Stimulated activated CD8-positive, alpha-beta memory T cell treated with anti-CD3 and anti-CD28 coated beads, Interleukin-4, amount 100 ng/mL, for 48 hours (primary cell): Measurements from ENCODE around the gene TMBIM6.

Experiments used
- DNase-seq: peaks from one replicate; pipeline ENCODE4 v3.0.0-alpha.2; 2020

Gene TMBIM6

DNA sequence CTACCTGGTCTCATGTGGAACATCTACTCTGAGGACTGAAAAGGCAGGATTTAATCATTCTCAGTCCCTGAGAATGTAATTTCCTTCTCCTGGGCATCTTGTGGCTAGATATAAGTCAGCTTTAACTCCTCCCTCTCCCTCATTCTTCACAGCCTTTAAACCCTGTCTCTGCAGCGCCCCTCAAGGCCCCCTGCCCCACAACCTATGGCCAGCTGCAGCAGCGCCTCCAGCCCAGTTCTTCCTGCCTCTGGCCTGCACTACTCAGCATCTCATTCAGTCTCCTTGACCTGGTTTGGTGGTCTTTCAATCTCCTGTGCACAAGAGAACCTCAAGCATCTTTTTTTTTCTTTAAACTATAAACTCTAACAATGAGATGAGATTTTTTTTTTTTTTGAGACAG, 57.6 kb downstream of the TMBIM6 start:
- no peak for DNase-seq

DNA sequence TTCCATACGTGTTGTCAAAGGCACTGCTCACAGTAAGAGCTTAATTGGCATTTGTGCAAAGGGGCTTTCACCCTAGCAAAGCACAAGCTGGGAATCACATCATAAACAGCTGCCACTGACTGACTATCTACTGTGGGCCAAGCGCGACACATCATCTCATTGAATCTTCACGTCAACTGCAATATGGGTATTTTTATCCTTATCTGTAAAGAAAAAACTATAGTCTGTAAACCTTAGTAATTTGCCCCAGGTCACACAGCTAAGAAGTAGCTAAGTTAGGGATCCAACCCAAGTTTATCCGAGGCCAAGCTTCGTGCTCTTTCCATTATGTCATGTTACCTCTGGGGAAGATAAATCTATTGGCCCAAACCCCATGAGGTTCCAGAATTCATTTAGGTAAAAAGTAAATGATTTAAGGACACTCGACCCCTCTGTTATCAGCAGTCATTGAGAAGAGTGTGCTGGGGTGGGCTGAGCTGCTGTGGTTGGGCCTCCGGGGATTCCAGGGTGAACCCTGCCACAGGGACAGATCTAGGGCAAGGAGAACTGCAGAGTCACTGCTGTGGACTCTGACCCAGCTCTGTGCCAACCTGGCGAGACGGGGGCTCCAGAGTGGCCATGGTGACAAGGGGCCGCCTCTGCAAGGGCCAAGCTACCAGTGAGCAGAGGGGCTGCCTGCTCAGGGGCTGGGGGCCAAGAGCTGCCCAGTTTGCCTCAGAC, 59.2 kb downstream of the TMBIM6 start:
- no peak for DNase-seq

DNA sequence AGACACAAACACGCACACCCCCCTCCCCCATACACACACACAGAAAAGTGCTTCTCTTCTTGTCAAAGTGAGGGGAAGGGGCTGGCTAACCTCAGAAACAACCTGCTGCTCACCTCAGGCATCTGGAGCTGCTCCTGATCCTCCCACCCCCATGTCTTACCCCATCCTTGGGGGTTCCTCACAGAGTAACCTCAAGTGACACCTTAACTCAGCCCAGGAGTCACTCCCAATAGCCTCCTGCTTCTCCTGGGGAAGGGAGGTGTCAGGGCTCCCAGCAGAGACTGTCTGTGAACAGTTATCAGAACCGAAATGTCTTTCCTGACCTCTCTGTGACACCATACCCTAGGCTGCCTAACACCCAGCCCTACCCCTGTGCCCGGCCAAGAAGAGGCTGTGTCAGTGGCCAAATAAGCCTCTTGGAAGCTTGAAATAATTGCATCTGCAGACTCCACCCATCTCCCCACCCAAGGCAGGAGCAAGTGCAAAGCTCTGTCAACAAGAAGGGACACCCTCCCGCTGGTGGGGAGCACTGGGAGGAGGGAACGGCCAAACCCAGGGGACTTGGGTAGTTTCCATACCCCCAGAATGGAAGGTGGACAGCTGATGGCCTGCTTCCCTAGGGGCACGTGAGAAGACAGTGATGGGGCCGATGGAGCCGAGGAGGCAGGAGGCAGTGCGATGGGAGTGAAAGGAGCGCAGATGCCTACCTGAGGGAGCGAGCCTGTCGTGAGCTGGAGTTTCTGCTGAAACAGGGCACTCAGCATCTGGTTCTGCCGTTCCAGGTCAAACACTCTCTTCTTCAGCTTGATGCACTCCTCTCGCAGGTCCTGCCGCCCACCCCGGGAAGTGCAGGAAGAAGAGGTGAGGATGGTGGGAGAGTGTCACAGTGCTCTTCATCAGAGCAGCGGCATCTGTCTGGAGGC, 60.0 kb downstream of the TMBIM6 start:
- no peak for DNase-seq

DNA sequence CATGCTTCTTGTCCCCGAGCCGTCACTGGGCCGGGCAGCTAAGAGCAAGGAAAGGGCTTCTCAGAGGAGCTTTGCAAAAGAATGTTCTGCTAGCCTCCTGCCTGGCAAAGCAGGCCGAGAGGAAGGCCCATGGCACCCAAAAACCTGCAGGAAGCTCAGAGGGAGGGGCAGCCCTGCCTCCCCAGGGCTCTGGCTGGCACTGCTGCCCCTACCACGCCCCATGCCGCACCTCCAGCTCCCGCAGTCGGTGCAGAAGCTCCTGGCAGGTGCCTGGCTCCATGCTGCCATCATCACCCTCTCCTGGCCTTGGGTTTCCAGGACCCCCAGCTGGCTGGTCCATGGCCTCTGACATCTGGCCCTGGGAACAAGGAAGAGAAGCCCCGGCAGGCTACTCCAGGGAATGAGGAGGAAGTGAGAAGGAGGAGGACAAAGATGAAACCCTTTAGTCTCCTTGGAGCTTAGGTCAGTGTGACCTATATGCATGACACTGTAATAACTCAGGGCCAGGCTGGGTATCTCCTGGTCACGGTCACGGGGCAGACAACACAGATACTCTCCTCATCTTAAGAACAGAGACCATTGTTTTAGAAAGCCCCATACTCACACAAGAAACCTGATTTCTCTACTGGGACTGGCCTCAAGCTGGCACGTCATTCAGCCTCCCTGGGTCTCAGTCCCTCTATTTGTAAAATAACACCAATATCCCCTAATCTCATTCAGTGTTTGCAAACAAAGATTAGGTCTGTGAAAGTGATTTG, 62.5 kb downstream of the TMBIM6 start:
- no peak for DNase-seq

DNA sequence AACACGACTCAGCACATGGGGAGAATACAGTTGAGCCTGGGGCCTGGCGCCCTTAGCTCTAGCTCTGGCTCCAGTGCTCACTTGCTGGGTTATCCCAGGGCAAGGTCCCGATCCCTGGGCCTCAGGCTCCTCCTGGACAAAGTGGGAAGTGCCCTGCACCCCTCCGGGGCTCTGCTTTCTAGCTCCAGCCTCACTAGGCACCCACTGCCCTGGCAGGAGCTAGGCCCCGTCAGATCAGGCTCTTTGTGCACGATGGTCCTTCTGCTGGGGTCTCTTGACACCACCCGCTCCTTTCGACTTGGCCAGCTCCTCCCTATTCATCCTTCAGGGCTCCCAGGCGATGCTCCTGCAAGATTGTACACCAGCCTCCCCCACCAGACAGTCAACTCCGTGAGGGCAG, 63.5 kb downstream of the TMBIM6 start:
- no peak for DNase-seq

DNA sequence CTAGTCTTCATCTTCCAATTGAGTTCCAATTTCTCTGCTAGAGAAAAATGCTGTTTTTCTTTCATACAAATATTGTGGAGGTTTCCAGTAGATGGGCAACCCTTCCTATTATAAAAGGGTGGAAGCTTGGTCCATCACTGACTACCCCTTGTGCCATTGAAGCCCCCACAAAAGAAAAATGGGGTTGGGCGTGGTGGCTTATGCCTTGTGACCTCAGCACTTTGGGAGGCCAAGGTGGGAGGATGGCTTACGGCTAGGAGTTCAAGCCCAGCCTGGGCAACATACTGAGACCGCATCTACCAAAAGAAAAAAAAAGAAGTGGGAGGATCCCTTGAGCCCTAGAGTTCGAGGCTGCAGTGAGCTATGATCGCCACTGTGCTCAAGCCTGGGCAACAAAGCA, 64.1 kb downstream of the TMBIM6 start:
- no peak for DNase-seq

DNA sequence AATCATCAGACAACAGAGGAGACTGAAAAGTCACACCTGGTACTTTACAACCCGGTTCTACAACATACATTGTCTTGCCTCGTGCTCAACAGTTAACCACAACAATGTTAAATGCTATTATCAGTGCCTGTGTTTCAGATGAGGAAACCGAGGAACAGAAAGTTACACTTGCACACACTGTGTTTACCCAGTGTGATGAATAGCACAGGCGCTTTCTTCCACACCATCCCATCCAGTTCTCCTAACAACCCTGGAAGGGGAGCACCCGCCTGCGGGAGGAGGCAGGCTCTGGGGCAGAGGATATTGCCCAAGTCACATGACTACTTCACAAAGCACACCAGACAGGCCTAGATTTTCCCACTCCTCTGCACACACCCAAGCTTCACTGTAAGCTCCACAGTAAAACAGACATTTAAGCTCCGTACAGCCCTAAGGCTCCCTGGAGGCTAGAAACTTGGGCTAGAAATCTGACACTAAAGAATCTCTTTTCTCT, 65.0 kb downstream of the TMBIM6 start:
- no peak for DNase-seq

DNA sequence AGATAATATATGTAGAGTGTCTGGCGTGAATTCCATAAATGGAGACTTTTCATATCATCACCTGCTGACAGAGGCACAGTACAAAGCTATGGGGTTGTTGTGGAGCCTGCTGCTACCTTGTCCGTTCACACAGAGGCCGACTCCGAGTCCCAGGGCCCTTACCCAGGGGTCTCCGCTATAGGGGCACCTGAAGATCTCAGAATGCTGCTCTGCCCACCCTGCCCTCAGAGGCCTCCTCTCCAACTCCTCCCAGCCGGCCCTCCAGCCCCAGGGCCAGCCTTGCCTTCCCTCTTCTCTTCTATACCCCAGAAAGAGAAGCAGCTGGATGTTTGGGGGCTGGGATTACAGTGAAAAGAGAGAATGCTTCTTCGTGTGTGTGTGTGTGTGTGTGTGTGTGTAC, 65.5 kb downstream of the TMBIM6 start:
- no peak for DNase-seq

DNA sequence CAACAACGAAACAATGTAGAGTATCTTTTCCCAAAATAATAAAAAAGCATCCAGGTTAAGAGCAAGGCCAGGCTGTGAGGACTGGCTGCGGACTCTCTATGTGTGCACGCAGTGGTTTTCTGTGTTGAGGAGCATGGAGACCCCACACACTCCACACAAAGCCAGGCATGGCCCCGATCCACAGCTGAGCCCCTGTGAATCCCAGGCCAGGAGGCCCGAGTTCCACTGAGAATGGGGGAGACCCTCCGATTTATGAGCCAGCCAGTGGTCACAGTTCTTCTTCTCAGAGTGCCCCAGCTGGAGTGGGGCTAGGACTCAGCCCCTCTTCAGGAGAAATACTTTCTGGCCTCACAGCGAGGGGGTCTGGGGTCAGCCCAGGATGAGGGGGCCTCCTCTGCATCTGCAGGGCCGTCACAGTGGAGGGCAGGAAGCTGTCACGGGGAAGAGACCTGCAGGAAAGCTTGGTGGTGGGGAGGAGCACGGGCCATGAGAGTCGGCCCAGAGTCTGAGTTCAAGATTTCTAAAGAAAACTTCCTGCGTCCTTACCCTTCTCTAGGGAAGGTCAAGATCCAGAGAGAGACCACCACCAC, 66.7 kb downstream of the TMBIM6 start:
- DNase-seq = no peak

DNA sequence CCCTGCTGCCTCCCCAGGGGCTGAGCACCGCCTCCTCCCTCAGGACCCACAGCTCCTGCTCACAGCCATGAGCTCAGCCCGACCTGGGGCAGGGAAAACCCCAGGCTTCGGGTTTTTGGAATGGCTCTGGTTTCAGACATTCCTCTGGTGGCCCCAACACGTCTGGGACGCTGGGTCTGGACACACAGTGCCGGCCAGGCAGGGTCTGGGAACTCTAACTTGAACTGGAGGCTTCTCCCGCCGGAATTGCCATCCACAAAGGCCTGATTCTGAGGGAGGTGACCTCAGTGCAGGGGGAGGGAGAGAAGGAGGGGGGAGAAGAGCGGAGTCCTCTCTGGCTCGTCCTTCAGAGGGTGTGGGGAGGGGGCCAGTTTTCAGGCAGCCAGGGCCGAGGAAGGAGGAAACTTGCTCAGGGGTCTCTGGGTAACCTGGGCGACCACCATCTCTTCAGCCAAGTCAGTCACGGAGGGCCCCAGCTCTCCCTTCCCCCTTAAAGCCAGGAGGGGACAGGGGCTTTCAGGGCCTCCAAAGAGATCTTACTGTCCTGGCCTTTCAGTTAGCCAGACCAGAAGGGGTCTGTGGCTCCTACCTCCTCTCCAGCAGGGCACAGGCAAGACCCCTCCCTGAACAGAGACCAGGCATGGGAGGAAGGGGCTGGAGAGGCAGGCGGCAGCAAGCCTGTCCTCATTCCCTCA, 67.5 kb downstream of the TMBIM6 start:
- DNase-seq = no peak

DNA sequence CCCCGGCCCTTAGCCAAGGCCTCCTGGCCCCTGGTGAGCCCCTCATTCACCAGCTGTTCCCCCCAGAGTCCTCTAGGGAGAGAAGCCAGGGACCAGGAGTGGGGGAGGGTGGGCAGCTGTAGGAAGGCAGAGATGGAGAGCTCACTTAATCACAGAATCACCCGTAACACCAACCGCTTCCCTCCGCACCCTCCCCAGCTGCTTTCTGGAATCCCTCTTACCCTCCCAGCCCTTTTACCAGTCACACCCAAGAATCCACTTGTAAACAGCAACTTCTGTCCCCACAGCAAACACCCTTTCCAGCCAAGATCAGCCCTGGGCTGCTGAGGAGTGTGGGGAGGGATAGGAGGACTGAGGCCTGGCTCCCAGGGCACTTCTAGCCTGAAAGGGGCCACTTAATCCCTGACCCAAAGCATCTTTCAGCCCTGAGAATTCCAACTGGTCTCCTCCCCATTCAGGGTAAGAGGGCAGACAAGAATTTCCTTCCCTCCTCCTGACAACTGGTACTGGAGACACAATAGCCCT, 68.1 kb downstream of the TMBIM6 start:
- DNase-seq = no peak

DNA sequence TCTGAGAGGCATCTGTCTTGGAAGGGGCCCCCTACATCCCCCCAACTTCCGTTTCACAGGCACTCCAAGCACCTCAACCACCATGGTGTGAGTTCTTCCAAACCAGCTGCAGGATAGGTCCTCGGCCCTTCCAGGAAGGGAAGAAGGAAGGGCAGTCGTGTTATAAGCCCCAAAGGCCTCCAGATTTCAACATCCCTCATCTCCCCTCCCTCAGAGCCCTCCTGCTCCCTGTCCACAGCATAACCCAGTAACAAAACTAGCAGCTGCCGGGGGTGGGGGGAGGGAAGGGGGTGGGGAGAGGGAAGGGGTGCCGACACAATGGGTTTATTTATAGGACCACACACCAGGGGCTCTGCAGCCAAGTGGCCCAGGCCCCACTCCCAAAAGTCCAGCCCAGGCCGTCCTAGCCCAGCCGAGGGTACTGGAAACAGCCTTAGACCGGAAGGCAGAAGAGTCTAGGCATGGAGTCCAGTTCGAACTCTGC, 68.6 kb downstream of the TMBIM6 start:
- DNase-seq = no peak

DNA sequence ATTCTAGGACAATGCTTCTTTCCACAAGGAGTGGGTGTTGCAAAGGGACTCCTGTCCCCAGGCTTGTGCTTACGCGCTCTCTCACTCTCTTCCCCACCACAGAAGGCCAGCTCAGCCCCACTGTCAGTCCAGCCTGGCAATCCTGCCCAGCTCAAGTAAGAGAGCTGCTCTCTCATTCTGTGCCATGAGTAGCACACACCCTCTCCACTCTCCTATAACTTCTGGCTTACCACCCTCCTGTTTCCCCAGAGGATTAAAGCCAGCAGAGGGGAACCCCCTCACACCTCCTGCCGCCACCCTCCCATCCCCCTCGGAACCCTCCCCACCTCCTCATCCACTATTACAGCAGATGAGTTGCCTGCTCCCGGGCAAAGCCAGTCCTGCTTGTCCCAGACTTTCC, 69.8 kb downstream of the TMBIM6 start:
- no peak for DNase-seq

DNA sequence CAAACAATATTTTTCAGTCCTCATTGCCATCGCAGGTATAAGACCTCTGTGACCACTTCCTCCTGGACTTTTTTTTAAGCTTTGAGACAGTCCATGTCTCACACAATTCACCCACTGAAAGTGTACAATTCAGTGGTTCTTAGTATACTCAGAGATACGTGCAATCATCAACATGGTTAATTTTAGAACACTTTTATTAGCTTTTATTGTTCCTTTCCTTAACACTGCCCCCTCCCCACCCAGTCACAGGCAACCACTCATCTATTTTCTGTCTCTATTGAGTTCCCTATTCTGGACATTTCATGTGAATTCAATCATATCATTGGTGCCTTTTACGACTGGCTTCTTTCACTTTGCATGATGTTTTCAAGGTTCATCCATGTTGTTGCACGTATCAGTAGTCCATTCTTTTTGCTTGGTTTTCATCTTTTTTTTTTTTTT, 70.6 kb downstream of the TMBIM6 start:
- no peak for DNase-seq

DNA sequence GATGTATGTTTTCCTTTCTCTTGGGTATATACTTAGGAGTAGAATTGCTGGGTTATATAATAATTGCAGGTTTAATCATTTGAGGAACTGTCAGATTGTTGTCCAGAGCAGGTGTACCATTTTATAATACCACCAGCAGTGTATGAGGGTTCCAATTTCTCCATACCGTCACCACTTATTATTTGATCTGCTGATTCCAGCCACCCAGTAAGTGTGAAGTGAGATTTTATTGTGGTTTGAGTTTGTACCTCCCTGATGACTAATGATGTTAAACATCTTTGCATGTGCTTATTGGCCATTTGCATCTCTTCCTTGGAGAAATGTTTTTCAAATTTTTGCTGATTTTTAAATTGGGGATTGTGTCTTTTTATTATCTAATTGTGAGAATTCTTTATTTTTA, 71.8 kb downstream of the TMBIM6 start:
- no peak for DNase-seq
